Activated T-helper 2 cell treated with anti-CD3 and anti-CD28 coated beads, Interferon-gamma antibody, Interleukin-2, Interleukin-4, amounts not matched to agents 10 μg/mL and 5 μg/mL and 100 μg/mL, durations not matched to agents 14 hours and 24 hours and 36 hours (primary cell): ENCODE results near the gene ST3GAL2. TPM values are rescaled to one million over a fixed set of nuclear protein-coding genes. Genes with fewer than 3 reads are reported as not detected.
A peak's percentile ranks its signal among the peaks of the same experiment; 100 is the strongest.

Source experiments
- DNase-seq: peaks from one replicate; pipeline ENCODE4 v3.0.0; 2021; ENCODE audit warnings: low spot score
- H3K27ac Mint-ChIP-seq: one replicate; pipeline ENCODE4 v1.8.0; 2021; ENCODE audit warnings: mixed read lengths
- H3K27me3 Mint-ChIP-seq: one replicate; pipeline ENCODE4 v1.8.0; 2021; ENCODE audit warnings: low read depth, mixed read lengths
- H3K36me3 Mint-ChIP-seq: one replicate; pipeline ENCODE4 v1.8.0; 2021; ENCODE audit warnings: low read depth, mixed read lengths
- H3K4me1 Mint-ChIP-seq: one replicate; pipeline ENCODE4 v1.8.0; 2021; ENCODE audit warnings: low read depth, mixed read lengths
- H3K4me3 Mint-ChIP-seq: one replicate; pipeline ENCODE4 v1.8.0; 2021; ENCODE audit warnings: low read depth, mild to moderate bottlenecking, moderate library complexity, mixed read lengths
- H3K9me3 Mint-ChIP-seq: one replicate; pipeline ENCODE4 v1.8.0; 2021; ENCODE audit warnings: mixed read lengths
- intact Hi-C: fragments of 100-400 bp; cut with micrococcal nuclease; formaldehyde crosslinking; loops from one replicate; pipeline ENCODE4 v1.15.1; 2023
- total RNA-seq: library from RNA; stranded (reverse); gene quantifications from 2 replicates; pipeline ENCODE4 v1.2.3, GENCODE V29; 2022

ST3GAL2 gene
- total RNA-seq, 1 donor from 2014 or later: 35.1 TPM

DNA sequence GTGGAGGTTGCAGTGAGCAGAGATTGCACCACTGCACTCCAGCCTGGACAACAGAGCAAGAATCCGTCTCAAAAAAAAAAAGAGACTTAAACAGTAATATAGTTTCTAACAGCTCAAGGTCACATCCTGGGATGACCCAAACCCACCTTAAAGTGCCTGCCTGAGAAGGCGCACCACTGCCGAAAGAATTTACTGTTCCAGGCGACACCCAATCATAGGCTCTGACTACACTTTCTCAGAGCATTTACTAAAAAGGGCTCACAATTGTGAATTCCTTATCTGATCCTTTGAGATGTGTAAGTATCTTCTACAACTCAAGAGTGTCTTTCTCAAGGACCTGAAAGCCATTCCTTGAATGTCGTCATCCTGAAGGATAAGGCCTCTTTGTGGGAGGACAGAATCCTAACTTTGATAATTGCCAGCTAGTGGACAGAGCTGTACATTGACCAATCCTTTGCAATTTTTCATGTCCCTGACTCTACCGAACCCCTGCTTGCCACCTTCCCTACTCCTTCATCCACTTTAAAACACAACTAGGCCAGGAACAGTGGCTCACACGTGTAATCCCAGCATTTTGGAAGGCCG lies 2.6 kb upstream of the ST3GAL2 start:
- H3K27me3 Mint-ChIP-seq: no peaks in the 10 kb centered on the region
- no peak overlapping the region for H3K4me3 Mint-ChIP-seq
- no peak overlapping the region for H3K27ac Mint-ChIP-seq
- DNase-seq: no peak
- peaks cover 2% of the 10 kb centered on the region for H3K36me3 Mint-ChIP-seq
- peaks cover 25% of the 10 kb centered on the region for H3K4me1 Mint-ChIP-seq
- H3K9me3 Mint-ChIP-seq: no peaks in the 10 kb centered on the region
- intact Hi-C loops: no loop called here

DNA sequence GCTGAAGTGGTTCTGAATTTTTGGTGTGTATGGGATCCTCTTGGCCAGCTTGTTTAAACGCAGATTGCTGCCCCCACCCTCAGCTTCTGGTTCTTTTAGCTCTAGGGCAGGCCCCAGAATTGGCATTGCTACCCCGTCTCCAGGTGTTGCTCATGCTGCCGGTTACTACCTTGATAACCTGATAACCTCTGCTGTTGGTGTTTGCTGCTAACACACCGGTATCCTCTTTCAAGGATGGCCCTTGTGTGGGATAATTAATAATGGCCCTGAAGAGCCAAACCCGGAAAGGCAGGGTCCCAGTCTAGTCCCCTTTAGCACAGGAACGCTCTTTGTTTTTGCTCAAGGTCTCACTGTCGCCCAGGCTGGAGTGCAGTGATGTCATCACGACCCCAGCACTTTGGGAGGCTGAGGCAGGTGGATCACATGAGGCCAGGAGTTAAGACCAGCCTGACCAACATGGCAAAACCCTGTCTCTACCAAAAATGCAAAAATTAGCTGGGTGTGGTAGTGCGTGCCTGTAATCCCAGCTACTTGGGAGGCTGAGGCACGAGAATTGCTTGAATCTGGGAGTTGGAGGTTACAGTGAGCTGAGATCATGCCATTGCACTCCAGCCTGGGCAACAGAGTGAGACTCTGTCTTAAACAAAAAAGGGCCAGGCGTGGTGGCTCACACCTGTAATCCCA lies 1.3 kb upstream of the ST3GAL2 start:
- Mint-ChIP-seq H3K9me3 (no peaks in the 10 kb centered on the region), H3K36me3 (peaks cover 4% of the 10 kb centered on the region), H3K27me3 (no peaks in the 10 kb centered on the region), H3K4me1 (peaks cover 27% of the 10 kb centered on the region), H3K27ac (no peak overlapping the region), H3K4me3 (peak overlapping the region; percentile 88)
- intact Hi-C loops: no loop called here
- DNase-seq: no peak

- no peak for DNase-seq
- Mint-ChIP-seq H3K4me1 (peaks cover 21% of the 10 kb centered on the region), H3K36me3 (peaks cover 14% of the 10 kb centered on the region), H3K4me3 (peak overlapping the region; percentile 91), H3K27ac (peak overlapping the region; percentile 76), H3K27me3 (no peaks in the 10 kb centered on the region), H3K9me3 (no peaks in the 10 kb centered on the region)
- intact Hi-C loops: loop anchor here (2.0 kb wide), 1 partner anchor 84 kb away; the partner anchor contains the start of genes COG4 and SF3B3
These were observed 323 bp downstream of the ST3GAL2 start for GRCh38 chr16:70438585-70438968.

- peaks cover 14% of the 10 kb centered on the region for H3K36me3 Mint-ChIP-seq
These were observed 1.0 kb downstream of the ST3GAL2 start for GRCh38 chr16:70437582-70438557.

DNA sequence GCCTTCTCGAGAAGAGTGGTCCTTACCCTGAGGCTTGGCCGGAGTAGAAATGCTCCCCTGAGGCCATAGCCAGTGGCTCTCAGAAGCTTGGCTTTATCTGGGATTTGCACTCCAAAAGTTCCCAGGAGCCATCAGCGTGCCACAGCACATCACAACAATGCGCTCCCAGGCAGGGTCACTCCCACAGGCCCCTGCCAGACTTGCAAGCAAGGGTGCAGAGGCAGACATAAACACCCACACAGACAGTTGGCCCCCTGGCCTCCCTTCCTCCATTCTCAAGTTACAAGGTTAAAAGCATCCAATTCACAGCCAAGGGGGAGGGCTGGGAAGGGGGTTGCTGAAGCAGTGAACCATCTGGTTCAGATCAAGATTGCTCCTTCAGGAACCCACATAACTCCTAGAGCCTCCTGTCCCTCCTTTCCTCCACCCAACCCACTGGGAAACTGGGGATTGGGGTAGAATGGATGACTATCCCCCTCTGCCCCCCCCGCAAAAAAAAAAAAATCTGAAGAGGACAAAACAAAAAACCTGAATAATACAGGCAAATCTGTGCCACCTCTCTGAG lies 1.8 kb downstream of the ST3GAL2 start:
- Mint-ChIP-seq H3K27ac (peak overlapping the region; percentile 24), H3K4me1 (peaks cover 32% of the 10 kb centered on the region), H3K27me3 (no peaks in the 10 kb centered on the region), H3K4me3 (peak overlapping the region; percentile 91), H3K9me3 (no peaks in the 10 kb centered on the region), H3K36me3 (peaks cover 14% of the 10 kb centered on the region)
- intact Hi-C loops: no loop called here
- DNase-seq: no peak

More at GRCh38 chr16:70437582-70438557, 1.0 kb downstream of the ST3GAL2 start:
- Mint-ChIP-seq H3K27me3 (no peaks in the 10 kb centered on the region), H3K9me3 (no peaks in the 10 kb centered on the region), H3K27ac (peak overlapping the region; percentile 76), H3K4me1 (peaks cover 25% of the 10 kb centered on the region), H3K4me3 (peak overlapping the region; percentile 91)
- DNase-seq: no peak
- intact Hi-C loops: loop anchor here (2.0 kb wide), 1 partner anchor 85 kb away; the partner anchor contains the start of genes COG4 and SF3B3

DNA sequence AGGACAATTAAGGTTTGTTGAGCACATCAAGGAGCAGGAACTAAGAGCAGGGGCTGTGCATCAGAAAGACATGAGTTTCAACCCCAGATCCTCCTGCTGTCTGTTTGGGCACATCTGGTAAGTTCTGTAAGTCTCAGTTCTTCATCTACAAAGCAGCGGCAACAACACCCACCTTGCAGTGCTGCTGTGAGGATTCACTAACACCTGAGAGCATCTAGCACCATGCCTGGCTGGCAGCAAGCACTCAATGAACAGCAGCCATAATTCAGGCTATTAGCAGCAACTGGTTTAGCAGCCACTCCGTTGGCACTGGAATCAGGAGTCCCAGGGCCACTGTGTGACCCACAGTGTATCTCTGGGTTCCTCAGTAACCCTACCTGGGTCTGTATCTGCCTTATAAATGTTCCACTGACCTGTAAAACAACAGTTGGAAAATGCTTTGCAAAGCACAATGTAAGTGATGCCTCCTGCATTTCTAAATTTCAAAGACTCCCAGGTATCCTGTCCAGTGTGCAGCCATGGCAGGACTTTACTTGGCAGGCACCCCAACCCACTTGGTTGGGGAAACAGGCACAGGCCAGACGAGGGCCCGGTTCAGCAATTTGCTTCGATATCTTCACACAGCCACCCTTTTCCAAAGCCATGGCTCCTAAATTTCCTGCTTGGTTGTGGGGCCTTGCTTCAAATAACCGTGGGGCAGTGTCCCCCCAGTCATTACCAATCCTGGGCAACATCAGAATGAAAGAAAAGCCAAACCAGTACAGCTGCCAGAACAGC lies 4.2 kb downstream of the ST3GAL2 start:
- DNase-seq: no peak
- peaks cover 14% of the 10 kb centered on the region for H3K36me3 Mint-ChIP-seq
- H3K9me3 Mint-ChIP-seq: no peaks in the 10 kb centered on the region
- intact Hi-C loops: no loop called here
- H3K4me3 Mint-ChIP-seq: no peak overlapping the region
- no peaks in the 10 kb centered on the region for H3K27me3 Mint-ChIP-seq
- no peak overlapping the region for H3K27ac Mint-ChIP-seq
- H3K4me1 Mint-ChIP-seq: peaks cover 49% of the 10 kb centered on the region

- DNase-seq: no peak
- no peak overlapping the region for H3K27ac Mint-ChIP-seq
- no peak overlapping the region for H3K4me3 Mint-ChIP-seq
- H3K27me3 Mint-ChIP-seq: no peaks in the 10 kb centered on the region
- intact Hi-C loops: no loop called here
- peaks cover 54% of the 10 kb centered on the region for H3K4me1 Mint-ChIP-seq
- peaks cover 14% of the 10 kb centered on the region for H3K36me3 Mint-ChIP-seq
- H3K9me3 Mint-ChIP-seq: no peaks in the 10 kb centered on the region
These were observed 5.3 kb downstream of the ST3GAL2 start for GRCh38 chr16:70433458-70434103.

- Mint-ChIP-seq H3K27ac (no peak overlapping the region), H3K4me3 (no peak overlapping the region), H3K27me3 (no peaks in the 10 kb centered on the region), H3K9me3 (no peaks in the 10 kb centered on the region), H3K4me1 (peaks cover 57% of the 10 kb centered on the region), H3K36me3 (peaks cover 14% of the 10 kb centered on the region)
- intact Hi-C loops: no loop called here
- DNase-seq: no peak
These were observed 6.0 kb downstream of the ST3GAL2 start for GRCh38 chr16:70432723-70433457.

- H3K4me3 Mint-ChIP-seq: no peak overlapping the region
- no peak for DNase-seq
- H3K36me3 Mint-ChIP-seq: peaks cover 18% of the 10 kb centered on the region
- intact Hi-C loops: no loop called here
- H3K4me1 Mint-ChIP-seq: peaks cover 56% of the 10 kb centered on the region
- H3K27me3 Mint-ChIP-seq: no peaks in the 10 kb centered on the region
- H3K9me3 Mint-ChIP-seq: no peaks in the 10 kb centered on the region
- no peak overlapping the region for H3K27ac Mint-ChIP-seq
These were observed 6.6 kb downstream of the ST3GAL2 start for GRCh38 chr16:70432356-70432722.

- no peaks in the 10 kb centered on the region for H3K27me3 Mint-ChIP-seq
- H3K27ac Mint-ChIP-seq: peak overlapping the region; percentile 94
- peak; percentile 25 for DNase-seq
- H3K9me3 Mint-ChIP-seq: no peaks in the 10 kb centered on the region
- H3K4me3 Mint-ChIP-seq: peak overlapping the region; percentile 19
- H3K4me1 Mint-ChIP-seq: peaks cover 45% of the 10 kb centered on the region
- intact Hi-C loops: loop anchor here (2.0 kb wide), 2 partner anchors 26 to 46 kb away; no protein-coding TSS in a partner anchor
- H3K36me3 Mint-ChIP-seq: peaks cover 14% of the 10 kb centered on the region
These were observed 8.0 kb downstream of the ST3GAL2 start for GRCh38 chr16:70430667-70431536.
